Activated naive CD4-positive, alpha-beta T cell treated with anti-CD3 and anti-CD28 coated beads, Interleukin-2, amount 50 U/mL, for 16 hours (primary cell): ENCODE results near the gene SNRK.

Experiments used
- DNase-seq: peaks from one replicate; pipeline ENCODE4 v3.0.0-alpha.2; 2020

Gene SNRK

GRCh38 chr3:43270078-43270477 lies 16.3 kb upstream of the SNRK start:
- no peak for DNase-seq

- DNase-seq = no peak
These were observed 12.9 kb upstream of the SNRK start for GRCh38 chr3:43273416-43273815.

- DNase-seq = no peak
These were observed 7.3 kb upstream of the SNRK start for GRCh38 chr3:43279082-43279481.

GRCh38 chr3:43279532-43279931 lies 6.8 kb upstream of the SNRK start:
- DNase-seq = no peak

GRCh38 chr3:43281020-43281419 lies 5.3 kb upstream of the SNRK start:
- no peak for DNase-seq

- DNase-seq = no peak
These were observed 2.2 kb upstream of the SNRK start for GRCh38 chr3:43284171-43284570.

GRCh38 chr3:43285644-43286043 lies 696 bp upstream of the SNRK start:
- DNase-seq = no peak

- DNase-seq = peak; percentile 40
These were observed 630 bp downstream of the SNRK start for GRCh38 chr3:43286841-43287499.

GRCh38 chr3:43287500-43287873 lies 1.1 kb downstream of the SNRK start:
- DNase-seq = no peak

- no peak for DNase-seq
These were observed 2.0 kb downstream of the SNRK start for GRCh38 chr3:43288366-43288765.

GRCh38 chr3:43288850-43289249 lies 2.5 kb downstream of the SNRK start:
- no peak for DNase-seq

GRCh38 chr3:43289401-43289800 lies 3.1 kb downstream of the SNRK start:
- DNase-seq = no peak

GRCh38 chr3:43289841-43290470 lies 3.6 kb downstream of the SNRK start:
- DNase-seq = no peak

- no peak for DNase-seq
These were observed 4.6 kb downstream of the SNRK start for GRCh38 chr3:43290956-43291355.

GRCh38 chr3:43291546-43291945 lies 5.2 kb downstream of the SNRK start:
- DNase-seq = no peak

- DNase-seq = no peak
These were observed 8.6 kb downstream of the SNRK start for GRCh38 chr3:43294975-43295374.

GRCh38 chr3:43296565-43296964 lies 10.2 kb downstream of the SNRK start:
- peak; percentile 34 for DNase-seq

- no peak for DNase-seq
These were observed 12.0 kb downstream of the SNRK start for GRCh38 chr3:43298292-43298691.

- no peak for DNase-seq
These were observed 12.4 kb downstream of the SNRK start for GRCh38 chr3:43298761-43299160.

GRCh38 chr3:43302116-43302880 lies 16.0 kb downstream of the SNRK start:
- no peak for DNase-seq

GRCh38 chr3:43304126-43304525 lies 17.8 kb downstream of the SNRK start:
- no peak for DNase-seq

- no peak for DNase-seq
These were observed 20.9 kb downstream of the SNRK start for GRCh38 chr3:43307226-43307625.

- no peak for DNase-seq
These were observed 21.3 kb downstream of the SNRK start for GRCh38 chr3:43307649-43308048.
